Ishikawa (cell line): ENCODE data around the gene MAST4.

Experiments used
- CEBPB ChIP-seq: IDR thresholded peaks from 2 replicates; pipeline ENCODE4 v1.6.1; 2012
- CREB1 ChIP-seq: IDR thresholded peaks from 2 replicates; pipeline ENCODE4 v1.6.1; 2012; ENCODE audit warnings: low read depth
- EGR1 ChIP-seq: IDR thresholded peaks from 2 replicates; pipeline ENCODE4 v1.6.1; 2012
- EP300 ChIP-seq: IDR thresholded peaks from 2 replicates; pipeline ENCODE4 v1.6.1; 2012; ENCODE audit warnings: borderline replicate concordance
- FOXM1 ChIP-seq: IDR thresholded peaks from 2 replicates; pipeline ENCODE4 v1.6.1; 2012; ENCODE audit warnings: low read depth, borderline replicate concordance
- MAX ChIP-seq: IDR thresholded peaks from 2 replicates; pipeline ENCODE4 v1.6.1; 2012
- NFIC ChIP-seq: IDR thresholded peaks from 2 replicates; pipeline ENCODE4 v1.6.1; 2012
- RAD21 ChIP-seq: IDR thresholded peaks from 2 replicates; pipeline ENCODE4 v1.6.1; 2012; ENCODE audit warnings: low read depth
- TAF1 ChIP-seq: IDR thresholded peaks from 2 replicates; pipeline ENCODE4 v1.6.1; 2012; ENCODE audit warnings: low read depth, mild to moderate bottlenecking
- TCF12 ChIP-seq: IDR thresholded peaks from 2 replicates; pipeline ENCODE4 v1.6.1; 2012; ENCODE audit warnings: low read depth
- TEAD4 ChIP-seq: IDR thresholded peaks from 2 replicates; pipeline ENCODE4 v1.6.1; 2012
- YY1 ChIP-seq: IDR thresholded peaks from 2 replicates; pipeline ENCODE4 v1.6.1; 2012; ENCODE audit warnings: low read depth
- ZBTB7A ChIP-seq: IDR thresholded peaks from 2 replicates; pipeline ENCODE4 v1.6.1; 2012; ENCODE audit warnings: low read depth
- TF ChIP-seq, protein P1 (sequence below): IDR thresholded peaks from 2 replicates; pipeline ENCODE4 v1.6.1; 2012
- TF ChIP-seq, protein P2 (sequence below): IDR thresholded peaks from 2 replicates; pipeline ENCODE4 v1.6.1; 2012; ENCODE audit warnings: low read depth, mild to moderate bottlenecking

The MAST4 gene

GRCh38 chr5:66805514-66806430, 209.6 kb downstream of the MAST4 start:
- TF ChIP-seq TCF12 (no peak), RAD21 (no peak), TEAD4 (no peak), MAX (no peak), EP300 (no peak), NFIC (no peak), FOXM1 (no peak), EGR1 (no peak), CREB1 (no peak), TAF1 (no peak), YY1 (no peak), CEBPB (no peak), ZBTB7A (no peak)
- TF ChIP-seq, protein P1, sequence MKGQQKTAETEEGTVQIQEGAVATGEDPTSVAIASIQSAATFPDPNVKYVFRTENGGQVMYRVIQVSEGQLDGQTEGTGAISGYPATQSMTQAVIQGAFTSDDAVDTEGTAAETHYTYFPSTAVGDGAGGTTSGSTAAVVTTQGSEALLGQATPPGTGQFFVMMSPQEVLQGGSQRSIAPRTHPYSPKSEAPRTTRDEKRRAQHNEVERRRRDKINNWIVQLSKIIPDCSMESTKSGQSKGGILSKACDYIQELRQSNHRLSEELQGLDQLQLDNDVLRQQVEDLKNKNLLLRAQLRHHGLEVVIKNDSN: no peak
- TF ChIP-seq, protein P2, sequence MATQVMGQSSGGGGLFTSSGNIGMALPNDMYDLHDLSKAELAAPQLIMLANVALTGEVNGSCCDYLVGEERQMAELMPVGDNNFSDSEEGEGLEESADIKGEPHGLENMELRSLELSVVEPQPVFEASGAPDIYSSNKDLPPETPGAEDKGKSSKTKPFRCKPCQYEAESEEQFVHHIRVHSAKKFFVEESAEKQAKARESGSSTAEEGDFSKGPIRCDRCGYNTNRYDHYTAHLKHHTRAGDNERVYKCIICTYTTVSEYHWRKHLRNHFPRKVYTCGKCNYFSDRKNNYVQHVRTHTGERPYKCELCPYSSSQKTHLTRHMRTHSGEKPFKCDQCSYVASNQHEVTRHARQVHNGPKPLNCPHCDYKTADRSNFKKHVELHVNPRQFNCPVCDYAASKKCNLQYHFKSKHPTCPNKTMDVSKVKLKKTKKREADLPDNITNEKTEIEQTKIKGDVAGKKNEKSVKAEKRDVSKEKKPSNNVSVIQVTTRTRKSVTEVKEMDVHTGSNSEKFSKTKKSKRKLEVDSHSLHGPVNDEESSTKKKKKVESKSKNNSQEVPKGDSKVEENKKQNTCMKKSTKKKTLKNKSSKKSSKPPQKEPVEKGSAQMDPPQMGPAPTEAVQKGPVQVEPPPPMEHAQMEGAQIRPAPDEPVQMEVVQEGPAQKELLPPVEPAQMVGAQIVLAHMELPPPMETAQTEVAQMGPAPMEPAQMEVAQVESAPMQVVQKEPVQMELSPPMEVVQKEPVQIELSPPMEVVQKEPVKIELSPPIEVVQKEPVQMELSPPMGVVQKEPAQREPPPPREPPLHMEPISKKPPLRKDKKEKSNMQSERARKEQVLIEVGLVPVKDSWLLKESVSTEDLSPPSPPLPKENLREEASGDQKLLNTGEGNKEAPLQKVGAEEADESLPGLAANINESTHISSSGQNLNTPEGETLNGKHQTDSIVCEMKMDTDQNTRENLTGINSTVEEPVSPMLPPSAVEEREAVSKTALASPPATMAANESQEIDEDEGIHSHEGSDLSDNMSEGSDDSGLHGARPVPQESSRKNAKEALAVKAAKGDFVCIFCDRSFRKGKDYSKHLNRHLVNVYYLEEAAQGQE: no peak

DNA sequence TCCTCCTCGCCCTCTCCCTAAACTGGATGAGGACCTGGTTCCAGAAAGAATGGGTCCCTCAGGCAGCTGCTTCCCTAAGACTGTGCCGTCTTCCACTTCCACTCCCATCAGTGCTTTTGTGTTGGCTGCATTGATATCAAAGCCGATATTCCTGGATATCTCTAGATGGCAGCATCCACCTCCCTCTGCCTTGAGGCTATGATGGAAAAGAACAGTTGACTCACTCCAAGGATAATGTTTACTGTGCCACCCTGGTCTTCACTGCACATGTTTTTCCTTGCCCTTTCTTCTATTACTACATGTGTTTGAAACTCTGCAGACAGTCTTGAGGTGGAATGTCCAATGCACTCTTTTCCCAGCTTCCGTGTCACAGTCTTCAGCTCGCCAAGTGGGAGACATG, 211.6 kb downstream of the MAST4 start:
- no peak for TF ChIP-seq EGR1
- peak; percentile 44; the same call in 1 of the 2 replicates for TF ChIP-seq RAD21
- TF ChIP-seq EP300: no peak
- TF ChIP-seq CEBPB: no peak
- no peak for TF ChIP-seq TCF12
- TF ChIP-seq TEAD4: no peak
- no peak for TF ChIP-seq NFIC

GRCh38 chr5:66808663-66809062, 212.5 kb downstream of the MAST4 start:
- TF ChIP-seq NFIC: no peak
- TF ChIP-seq TCF12: no peak
- no peak for TF ChIP-seq CREB1
- TF ChIP-seq RAD21: no peak
- no peak for TF ChIP-seq EP300
- TF ChIP-seq MAX: no peak

DNA sequence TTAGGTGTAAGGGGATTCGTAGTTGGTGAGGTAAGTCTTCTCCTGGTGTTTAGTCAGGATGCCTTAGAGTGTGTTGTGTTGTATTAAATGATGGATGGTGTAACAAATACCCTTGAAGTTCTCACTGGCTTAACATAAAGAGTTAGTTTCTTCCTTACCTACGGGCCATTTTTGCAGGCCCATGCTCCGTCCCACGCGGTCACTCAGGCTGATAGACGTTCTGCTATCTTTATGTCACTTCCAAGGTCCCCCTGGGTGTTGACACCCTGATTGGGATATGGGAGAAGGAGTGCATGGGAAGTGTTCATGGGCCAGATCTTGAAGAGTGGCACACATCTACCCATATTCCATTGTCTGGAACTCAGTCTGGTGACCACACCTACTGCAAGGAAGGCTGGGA, 214.0 kb downstream of the MAST4 start:
- TF ChIP-seq TAF1 (no peak), TCF12 (no peak), FOXM1 (no peak), EGR1 (no peak), NFIC (no peak), CEBPB (no peak), CREB1 (no peak), TEAD4 (no peak)
- TF ChIP-seq, protein P2: no peak

DNA sequence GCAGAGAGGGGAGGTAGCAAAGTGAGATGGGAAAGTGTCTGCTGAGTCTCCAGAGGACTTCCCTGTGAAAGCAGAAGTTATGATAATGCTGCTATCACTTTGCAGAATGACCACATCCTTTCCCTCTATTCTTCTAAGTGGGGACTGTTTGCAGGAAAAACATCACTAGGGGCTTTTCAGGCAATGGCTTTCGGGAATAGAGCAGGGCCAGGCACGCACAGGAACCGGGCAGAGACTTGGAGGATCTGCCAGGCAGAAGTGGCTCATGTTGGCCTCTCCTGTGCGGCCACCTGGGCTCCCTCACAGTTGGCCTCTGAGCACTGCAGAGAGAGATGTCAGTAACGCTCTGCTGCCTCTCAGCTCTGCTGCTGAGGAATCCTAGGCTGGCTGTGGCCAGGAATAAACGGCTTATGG, 214.7 kb downstream of the MAST4 start:
- TF ChIP-seq MAX (no peak), RAD21 (no peak), TAF1 (no peak), YY1 (no peak)

DNA sequence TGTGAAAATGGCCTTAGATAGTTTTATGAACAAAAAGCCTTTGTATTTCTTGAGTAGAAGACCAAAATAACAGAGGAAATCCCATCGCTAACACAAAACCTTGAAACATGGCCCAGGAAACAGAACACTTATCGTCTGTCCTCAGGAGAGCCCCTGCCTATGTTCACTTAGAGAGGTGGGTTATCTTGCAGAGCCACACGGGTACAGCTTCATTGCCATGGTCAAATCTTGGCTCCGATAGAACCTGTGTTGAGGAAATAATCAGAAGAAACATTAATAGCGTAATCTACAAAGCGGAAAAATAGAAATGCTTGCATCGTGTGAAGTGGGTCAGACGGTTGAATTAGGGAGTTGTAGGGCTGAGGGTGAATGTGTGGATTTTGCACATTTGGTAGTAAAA, 216.1 kb downstream of the MAST4 start:
- TF ChIP-seq, protein P2: no peak
